LNCaP clone FGC (cell line): ENCODE data around the gene ARHGAP18.

Source experiments
- DNase-seq: peaks from one replicate; pipeline ENCODE4 v3.0.0-alpha.2; 2011; ENCODE audit warnings: low read depth
- H3K4me3 ChIP-seq: 2 replicates; pipeline ENCODE4 v1.5.1; 2011; ENCODE audit warnings: mild to moderate bottlenecking, low read depth, low read length, control low read depth
- TF ChIP-seq, protein P1 (sequence below): IDR thresholded peaks from 2 replicates; pipeline ENCODE4 v1.5.1; 2012; ENCODE audit warnings: mild to moderate bottlenecking; ENCODE audit not compliant: control insufficient read depth, insufficient read depth; ENCODE audit errors: extremely low read depth

ARHGAP18 gene

DNA sequence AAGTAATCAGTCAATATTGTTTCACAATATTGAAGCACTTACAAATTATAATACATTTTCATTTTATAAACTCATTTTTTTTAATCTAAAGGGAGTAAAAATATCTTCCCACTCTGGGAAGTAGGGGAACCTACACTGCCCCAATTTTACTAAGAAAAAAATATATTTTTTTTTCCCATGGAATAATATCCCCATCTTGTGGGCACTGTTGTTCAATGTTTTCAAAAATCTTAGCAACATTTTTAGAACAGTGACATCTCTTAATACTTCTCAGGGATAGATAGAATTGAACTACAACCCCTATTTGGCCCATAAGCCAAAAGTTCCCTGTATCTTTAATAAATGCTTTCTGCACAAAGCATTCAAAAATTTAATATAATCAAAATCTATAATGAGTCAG is 42.9 kb downstream of the ARHGAP18 start:
- no peak overlapping the region for H3K4me3 ChIP-seq
- TF ChIP-seq, protein P1, sequence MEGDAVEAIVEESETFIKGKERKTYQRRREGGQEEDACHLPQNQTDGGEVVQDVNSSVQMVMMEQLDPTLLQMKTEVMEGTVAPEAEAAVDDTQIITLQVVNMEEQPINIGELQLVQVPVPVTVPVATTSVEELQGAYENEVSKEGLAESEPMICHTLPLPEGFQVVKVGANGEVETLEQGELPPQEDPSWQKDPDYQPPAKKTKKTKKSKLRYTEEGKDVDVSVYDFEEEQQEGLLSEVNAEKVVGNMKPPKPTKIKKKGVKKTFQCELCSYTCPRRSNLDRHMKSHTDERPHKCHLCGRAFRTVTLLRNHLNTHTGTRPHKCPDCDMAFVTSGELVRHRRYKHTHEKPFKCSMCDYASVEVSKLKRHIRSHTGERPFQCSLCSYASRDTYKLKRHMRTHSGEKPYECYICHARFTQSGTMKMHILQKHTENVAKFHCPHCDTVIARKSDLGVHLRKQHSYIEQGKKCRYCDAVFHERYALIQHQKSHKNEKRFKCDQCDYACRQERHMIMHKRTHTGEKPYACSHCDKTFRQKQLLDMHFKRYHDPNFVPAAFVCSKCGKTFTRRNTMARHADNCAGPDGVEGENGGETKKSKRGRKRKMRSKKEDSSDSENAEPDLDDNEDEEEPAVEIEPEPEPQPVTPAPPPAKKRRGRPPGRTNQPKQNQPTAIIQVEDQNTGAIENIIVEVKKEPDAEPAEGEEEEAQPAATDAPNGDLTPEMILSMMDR, result no peak
- no peak for DNase-seq

DNA sequence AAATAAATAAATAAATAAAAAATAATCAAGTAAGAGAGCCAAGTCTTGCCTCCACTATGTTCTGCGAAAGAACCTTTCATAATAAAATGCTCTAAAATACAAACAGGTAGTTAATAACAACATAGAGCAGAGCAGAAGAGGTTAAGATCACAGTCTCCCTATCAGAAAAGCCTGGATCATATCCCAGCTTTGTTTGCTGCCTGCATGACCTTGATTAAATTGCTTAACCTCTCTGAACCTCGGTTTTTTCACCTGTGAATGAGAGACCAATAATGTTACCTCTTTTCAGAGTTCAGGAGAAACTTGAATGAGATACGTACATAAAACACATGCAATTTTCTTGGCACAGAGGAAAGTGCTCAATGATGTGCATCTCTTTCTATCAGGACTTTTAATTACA is 44.4 kb downstream of the ARHGAP18 start:
- H3K4me3 ChIP-seq, result no peak overlapping the region
- TF ChIP-seq, protein P1, result no peak
- DNase-seq, result no peak

DNA sequence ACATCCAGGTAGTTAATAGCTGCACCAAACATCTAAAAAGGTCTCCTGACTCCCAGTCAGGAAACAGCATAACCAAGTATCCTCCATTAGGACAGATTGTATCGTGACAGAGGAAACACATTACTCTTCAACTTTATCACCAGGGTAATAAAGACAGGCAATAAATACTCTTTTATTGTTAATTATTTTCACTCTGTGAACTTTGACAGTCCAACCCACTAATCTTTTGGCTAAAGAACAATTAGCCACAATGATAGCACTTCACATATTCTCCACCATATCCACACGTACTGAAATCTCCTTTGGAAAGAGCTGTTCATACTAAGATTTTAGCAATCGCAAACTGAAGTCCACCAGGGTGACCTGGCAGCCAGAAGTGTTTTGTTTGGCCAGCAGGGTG is 46.4 kb downstream of the ARHGAP18 start:
- DNase-seq, result no peak
- TF ChIP-seq, protein P1, result no peak
- H3K4me3 ChIP-seq, result no peak overlapping the region

DNA sequence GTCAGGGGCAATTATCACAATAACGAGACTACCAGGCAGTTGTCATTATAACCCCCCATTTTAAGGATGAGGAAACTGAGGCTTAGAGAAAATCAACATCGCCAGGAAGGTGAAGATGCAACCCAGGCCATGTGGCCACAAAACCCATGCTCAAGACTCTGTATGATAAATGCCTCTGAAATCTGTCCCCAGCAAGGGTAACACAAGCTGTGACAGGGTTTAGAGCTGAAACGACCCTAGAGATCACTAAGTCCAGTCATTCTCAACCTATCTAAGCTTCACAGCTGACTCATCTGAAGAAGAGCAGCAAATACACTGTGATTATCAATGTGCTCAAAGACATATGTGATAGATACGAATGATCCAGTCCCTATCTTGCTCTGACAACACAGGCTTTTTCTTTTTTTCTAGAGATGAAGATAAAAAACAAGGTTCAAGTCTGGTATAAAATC is 47.0 kb downstream of the ARHGAP18 start:
- no peak overlapping the region for H3K4me3 ChIP-seq
- no peak for DNase-seq
- TF ChIP-seq, protein P1, result no peak

DNA sequence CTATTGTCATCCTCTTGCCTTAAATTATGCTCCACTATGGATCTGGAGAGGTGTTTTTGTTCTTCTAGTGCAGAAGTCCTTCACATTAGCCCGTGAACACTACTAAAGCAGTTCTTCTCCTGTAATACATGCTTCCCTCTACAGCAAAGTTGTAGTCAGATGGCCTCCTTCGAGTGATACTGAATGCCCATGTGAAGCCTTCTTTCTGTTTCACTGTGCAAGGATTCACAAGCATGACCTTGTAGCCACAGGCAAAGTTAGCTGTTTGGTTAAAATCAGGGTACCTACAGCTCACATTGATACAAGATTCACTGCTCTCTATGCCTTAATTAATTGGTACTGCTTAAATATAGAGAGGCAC is 47.6 kb downstream of the ARHGAP18 start:
- TF ChIP-seq, protein P1, result no peak
- no peak overlapping the region for H3K4me3 ChIP-seq
- DNase-seq, result no peak

DNA sequence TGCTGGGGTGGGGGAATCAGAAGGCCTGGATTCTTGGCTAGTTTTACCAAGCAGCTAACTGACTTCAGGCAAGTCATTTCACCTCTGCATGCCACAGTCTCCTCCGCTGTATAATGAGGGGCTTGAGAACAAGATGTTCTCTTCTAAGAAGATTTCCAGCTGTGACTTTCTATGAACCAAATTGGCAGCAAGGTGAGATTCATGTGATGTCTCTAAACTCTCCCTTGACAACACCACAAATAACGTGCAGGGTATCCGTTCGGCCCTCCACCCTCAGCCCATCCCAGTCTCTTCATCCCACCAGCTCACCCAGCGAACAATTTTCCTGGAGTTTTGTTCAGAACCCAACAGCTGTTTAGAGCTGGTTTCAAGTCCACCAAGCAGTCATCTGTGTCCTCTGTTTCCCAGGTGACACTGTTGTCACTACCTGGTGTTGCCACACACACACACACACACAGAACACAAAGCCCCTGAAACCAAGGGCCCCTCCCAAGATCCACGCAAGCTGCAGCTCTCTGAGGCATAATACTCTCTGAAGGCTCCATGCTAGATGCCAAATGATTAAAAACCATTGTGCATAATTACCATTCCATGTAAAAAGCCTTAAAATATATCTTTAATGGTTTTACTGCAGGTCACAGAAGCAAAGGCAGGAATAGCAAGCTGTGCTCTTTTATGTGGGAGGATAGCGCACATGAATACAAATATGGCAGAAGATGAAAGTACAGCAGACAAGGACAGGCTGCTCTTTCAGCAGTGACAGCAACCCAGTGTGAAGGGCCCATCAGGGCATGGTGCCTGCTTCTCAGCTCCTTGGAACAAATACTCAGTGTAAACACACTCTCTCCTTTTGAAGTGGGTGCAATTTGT is 48.2 kb downstream of the ARHGAP18 start:
- H3K4me3 ChIP-seq, result no peak overlapping the region
- DNase-seq, result no peak
- TF ChIP-seq, protein P1, result no peak

DNA sequence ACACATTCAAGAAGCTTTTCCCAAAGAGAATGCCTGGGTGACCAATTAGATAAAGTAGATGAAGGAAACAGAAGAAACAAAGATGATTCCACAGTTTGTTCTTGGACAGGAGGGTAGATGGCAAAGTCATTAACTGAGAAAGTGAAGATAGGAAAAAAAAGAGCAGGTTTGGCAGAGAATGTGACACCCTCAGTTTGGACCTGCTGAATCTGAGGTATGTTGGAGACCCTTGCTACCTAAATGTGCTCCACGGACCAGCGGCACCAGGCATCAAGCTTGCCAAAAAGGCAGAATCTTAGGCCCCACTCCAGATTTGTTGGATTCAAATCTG is 49.7 kb downstream of the ARHGAP18 start:
- no peak for DNase-seq
- TF ChIP-seq, protein P1, result no peak
- H3K4me3 ChIP-seq, result no peak overlapping the region
